Non-pigmented ciliary epithelial cell (primary cell): ENCODE measurements around the gene EXOC6B.

Experiments used
- DNase-seq: peaks from one replicate; pipeline ENCODE4 v3.0.0-alpha.2; 2010; ENCODE audit warnings: low read depth

EXOC6B gene

GRCh38 chr2:72828840-72829507, 3.1 kb upstream of the EXOC6B start:
- DNase-seq, result no peak

- DNase-seq, result peak; percentile 57
Observed at GRCh38 chr2:72827966-72828646, 2.3 kb upstream of the EXOC6B start.

- DNase-seq, result no peak
Observed at GRCh38 chr2:72827487-72827886, 1.7 kb upstream of the EXOC6B start.

- DNase-seq, result no peak
Observed at GRCh38 chr2:72826156-72826477, 284 bp upstream of the EXOC6B start.

- no peak for DNase-seq
Observed at GRCh38 chr2:72824224-72824842, 1.5 kb downstream of the EXOC6B start.

- DNase-seq, result no peak
Observed at GRCh38 chr2:72822794-72823193, 3.0 kb downstream of the EXOC6B start.

- DNase-seq, result no peak
Observed at GRCh38 chr2:72821983-72822382, 3.9 kb downstream of the EXOC6B start.

GRCh38 chr2:72821118-72821517, 4.7 kb downstream of the EXOC6B start:
- DNase-seq, result no peak

GRCh38 chr2:72819501-72819900, 6.3 kb downstream of the EXOC6B start:
- no peak for DNase-seq

GRCh38 chr2:72815655-72816278, 10.1 kb downstream of the EXOC6B start:
- no peak for DNase-seq

GRCh38 chr2:72813841-72814240, 12.0 kb downstream of the EXOC6B start:
- no peak for DNase-seq

- no peak for DNase-seq
Observed at GRCh38 chr2:72810165-72810564, 15.7 kb downstream of the EXOC6B start.

- no peak for DNase-seq
Observed at GRCh38 chr2:72809095-72809494, 16.7 kb downstream of the EXOC6B start.

- no peak for DNase-seq
Observed at GRCh38 chr2:72806280-72806945, 19.4 kb downstream of the EXOC6B start.

GRCh38 chr2:72803626-72804320, 22.1 kb downstream of the EXOC6B start:
- no peak for DNase-seq

- DNase-seq, result no peak
Observed at GRCh38 chr2:72803151-72803550, 22.7 kb downstream of the EXOC6B start.

- DNase-seq, result no peak
Observed at GRCh38 chr2:72800492-72800891, 25.3 kb downstream of the EXOC6B start.

GRCh38 chr2:72797740-72798139, 28.1 kb downstream of the EXOC6B start:
- DNase-seq, result no peak

GRCh38 chr2:72796766-72797165, 29.1 kb downstream of the EXOC6B start:
- DNase-seq, result no peak

- DNase-seq, result no peak
Observed at GRCh38 chr2:72794572-72794971, 31.3 kb downstream of the EXOC6B start.

- no peak for DNase-seq
Observed at GRCh38 chr2:72793798-72794440, 31.9 kb downstream of the EXOC6B start.
